HL-60/S4 (cell line): ENCODE data around the gene ROPN1B.
"Not testable (repeated sequence)": the region's sequence is repeated elsewhere in the genome, so short reads cannot be mapped to it uniquely, and the experiment has no call there.

Source experiments
- in situ Hi-C: fragments of 300-500 bp; cut with MboI; formaldehyde crosslinking; loops from 2 replicates; pipeline ENCODE4 v1.14.3; 2022; ENCODE audit warnings: low sequenced_read_pairs

Gene ROPN1B

DNA sequence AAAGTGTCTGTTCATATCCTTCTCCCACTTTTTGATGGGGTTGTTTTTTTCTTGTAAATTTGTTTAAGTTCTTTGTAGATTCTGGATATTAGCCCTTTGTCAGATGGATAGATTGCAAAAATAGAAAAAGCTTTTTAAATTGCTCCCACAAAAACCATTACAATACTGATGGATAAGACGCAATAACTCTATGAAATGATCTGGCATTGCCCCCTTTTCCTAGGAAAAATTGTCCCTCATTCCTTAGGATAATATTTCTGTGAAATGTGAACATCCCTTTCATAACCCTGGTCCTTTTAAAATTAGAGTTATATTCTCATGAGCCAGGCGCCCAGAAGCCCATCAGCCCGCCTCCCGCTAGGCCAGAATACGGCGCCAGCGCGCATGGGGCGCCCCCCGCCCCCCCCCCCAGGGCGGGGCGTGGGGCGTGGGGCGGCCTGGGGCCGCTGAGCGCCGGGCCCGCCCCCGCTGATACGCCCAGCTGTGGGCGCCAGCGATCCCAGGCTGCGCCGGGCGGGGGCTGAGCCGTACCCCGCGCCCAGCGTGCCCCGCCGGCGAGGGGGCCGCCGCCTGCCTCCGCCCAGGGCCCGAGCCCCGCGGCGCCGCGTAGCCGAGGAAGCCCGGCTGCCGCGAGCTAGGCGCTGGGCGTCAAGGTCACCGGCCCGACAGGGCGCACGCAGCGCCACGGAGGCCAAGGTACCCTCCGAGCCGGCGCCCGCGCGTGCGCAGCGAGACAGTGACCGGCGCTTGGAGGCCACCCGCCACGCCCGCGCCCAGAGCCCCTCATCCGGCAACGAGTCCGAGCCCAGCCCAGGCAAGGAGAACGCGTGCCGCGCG is 11.1 kb upstream of the ROPN1B start:
- in situ Hi-C loops, result no loop called here

DNA sequence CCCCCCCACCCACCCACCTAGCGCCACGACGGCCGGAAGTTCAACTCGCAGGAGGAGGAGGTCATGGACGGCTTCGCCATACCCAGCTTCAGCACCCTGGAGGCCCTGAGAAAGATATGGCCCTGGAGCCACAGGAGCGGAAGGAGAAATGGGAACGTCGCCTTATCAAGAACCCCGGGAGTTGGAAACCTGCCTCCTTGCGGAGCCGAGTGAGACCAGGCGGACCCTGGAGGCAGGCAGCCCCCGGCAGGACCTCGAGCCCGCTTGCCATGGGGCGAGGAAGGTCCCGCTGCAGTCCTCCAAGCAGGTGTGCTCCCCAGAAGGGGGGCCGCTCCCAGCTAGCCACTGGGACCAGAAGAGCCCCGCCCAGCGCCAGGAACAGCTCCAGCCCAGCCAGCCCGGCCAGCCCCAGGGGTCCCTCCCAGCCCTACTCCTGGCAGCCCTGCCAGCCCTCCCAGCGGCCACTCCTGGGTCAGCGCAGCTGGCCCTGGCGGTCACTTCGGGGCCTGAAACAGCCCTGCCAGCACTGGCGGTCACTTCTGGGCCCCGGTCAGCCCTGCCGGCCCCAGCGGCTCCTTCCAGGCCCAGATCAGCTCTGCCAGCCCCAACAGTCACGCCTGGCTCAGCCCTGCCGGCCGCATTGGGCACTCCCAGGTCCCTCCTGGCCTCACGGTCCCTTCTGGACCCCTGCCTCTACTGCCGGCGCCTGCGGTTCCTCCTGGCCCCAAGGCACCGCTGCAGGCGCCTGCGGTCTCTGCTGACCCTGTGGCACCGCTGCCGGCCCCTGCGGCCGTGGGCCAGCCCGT is 10.3 kb upstream of the ROPN1B start:
- in situ Hi-C loops, result no loop called here

DNA sequence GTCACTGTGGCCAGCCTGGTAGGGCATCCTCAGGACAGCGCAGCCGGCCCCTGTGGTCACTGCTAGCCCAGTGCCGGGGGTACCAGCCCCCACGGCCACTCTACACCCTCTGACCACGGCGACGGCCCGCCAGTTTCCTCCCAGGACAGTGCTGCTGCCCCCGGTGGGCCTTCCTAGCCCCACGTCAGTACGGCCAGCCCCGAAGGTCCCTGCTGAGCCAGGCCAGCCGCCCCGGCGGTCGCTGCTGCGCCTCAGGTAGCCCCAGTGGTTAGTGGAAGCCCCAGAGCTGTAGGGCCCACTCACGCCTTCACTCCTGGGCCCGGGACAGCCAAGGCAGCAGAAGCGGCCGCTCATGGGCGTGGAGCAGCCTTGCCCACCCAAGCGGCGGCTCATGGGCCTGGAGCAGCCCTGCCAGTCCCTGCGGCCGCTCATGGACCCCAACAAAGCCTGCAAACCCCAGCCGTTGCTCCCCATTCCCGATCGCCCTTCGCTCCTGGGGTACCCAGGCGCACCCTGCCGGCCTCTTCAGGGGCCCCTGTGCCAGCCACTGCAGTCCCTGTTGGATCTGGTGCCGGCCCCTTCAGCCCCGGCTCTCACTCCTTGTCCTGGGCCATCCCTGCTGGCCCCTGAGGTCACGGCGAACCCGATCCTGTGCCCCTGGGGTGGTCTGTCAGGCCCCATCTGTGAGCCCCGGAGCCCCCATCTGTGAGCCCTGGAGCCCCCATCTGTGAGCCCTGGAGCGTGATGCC is 9.5 kb upstream of the ROPN1B start:
- in situ Hi-C loops, result no loop called here

DNA sequence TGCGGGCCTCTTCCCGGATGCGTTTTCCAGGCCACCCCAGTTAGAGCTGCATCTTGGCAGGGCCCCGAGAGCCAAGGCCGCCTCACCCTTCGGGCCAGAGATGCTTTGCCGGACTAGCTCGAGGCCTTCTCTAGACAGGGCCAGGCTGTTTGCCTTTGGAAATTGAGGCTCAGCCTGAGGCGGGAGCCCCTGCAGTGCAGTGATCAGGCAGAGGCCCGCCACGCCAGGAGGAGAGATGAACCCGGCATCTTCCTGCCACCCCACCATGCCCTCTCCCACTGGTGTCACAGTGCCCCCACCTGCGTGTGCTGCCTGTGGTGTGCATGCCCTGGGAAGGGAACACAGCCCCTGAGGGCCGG is 8.9 kb upstream of the ROPN1B start:
- in situ Hi-C loops, result no loop called here

DNA sequence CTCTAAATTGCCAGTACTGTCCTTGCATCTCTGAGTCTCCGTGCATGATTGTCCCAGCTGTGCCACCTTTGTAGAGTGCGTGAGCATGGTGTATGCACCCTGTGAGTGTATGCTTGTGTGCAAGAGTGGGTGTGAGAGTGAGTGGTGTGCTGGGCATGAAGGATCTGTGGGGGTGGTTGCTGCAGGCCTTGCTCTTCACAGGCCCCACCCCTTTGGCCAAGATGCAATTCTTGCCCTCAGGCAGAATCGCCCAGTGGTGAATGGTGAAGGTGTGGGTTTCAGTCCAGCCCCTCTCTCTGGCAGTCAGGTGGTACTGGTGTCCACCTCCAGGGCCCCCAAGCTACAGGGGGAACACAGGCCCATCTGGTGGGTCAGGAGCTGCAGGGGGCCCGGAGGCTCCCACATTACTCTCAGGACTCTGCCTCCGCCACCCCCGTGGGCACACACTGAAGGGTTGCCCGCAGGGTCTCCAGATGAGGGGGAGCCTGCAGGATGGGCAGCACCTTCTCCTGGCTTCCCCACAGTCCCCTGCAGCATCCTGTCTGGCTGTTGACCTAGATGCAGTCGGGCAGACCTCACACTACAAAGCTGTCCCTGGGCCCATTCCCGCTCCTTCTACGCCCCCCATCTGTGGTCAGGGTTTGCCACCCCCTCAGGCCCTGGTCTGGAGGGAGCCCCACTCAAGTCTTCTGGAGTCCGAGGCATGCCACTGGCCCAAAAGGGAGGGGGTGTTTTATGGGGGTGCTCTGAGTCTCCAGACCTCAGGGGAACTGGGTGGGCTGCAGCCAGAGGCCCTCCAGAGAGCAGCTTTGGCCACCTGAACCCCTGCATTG is 8.3 kb upstream of the ROPN1B start:
- in situ Hi-C loops, result no loop called here

DNA sequence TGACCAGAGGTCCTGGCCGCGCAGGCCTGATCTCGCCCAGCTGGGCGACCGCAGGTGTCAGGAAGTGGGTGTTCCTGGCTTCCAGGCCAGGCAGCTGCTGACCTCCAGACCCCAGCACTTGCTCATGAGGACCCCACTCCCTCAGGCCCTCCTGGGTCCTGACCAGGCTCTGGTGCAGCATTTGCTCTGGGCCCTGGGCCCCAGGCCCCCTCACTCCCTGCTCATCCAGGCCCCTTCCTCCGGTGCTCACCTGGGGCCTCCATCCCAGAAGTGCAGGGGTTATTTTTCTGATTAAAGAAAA is 7.7 kb upstream of the ROPN1B start:
- in situ Hi-C loops, result no loop called here

DNA sequence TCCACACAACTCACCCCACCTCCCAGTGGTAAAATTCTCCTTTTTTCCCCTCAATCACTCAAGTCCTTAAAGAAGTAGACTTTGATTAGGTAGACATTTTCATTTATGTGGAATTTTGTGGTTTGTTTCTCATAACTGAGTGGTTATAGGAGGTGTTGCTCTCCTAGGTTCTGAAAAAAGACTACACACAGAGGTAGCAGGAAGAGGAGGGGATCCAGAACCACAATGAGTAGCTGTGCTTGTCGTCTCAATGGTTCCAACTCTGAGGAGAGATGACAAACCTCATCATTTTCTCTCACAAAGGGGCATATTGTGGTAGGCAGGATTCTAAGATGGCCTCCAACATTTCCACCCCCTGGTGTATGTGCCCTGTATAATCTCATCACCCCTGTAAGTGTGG is 5.1 kb upstream of the ROPN1B start:
- in situ Hi-C loops, result not testable (repeated sequence)

DNA sequence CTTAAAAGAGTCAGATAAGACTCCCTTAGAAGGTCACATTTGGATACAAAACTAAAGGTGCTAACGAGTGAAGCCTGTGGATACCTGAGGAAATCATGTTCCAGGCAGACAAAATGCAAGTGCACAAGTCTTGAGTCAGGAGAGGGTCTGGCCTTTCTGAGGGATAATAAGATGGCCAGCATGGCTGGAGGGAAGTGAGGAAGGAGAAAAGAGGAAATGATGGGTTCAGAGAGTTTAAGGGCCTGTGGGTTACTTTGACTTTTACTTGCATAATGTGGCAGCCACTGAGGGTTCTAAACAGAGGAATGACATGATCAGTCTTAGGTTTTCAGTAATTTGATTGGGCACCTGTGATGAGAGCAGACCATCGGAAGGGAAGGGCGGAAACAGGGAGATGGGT is 3.5 kb upstream of the ROPN1B start:
- in situ Hi-C loops, result no loop called here

DNA sequence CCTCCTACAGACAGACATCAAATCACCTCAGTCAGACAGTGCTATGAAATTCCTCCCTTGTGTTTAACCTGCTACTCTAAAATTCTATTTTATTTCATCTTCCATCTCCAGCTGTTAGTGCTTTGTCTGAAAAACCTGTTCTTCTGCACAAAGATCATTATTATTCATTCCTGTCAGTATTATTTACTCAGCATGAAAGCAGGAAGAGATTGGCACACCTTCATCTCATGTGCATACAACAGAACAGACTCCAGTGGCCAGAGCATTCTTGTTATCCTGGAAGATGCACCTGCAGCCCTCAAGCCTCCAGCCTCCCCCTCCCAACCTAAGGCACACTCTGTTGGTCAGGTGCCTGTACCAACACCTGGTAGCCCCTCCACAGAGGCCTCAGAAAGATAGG is 1.8 kb upstream of the ROPN1B start:
- in situ Hi-C loops, result no loop called here

DNA sequence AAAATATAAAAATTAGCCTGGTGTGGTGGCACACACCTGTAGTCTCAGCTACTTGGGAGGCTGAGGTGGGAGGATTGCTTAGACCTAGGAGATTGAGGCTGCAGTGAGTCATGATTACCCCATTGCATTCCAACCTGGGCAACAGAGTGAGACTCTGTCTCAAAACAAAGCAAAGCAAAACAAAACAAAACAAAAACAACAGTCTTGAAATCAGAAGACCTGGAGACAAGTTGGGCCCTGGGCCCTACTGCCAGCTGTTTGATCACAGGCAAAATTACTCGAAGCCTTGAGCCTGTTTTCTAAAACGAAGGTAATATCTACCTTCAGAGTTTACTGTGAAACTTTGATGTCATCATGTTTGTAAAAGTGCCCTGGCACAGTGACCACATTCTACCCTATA is 857 bp upstream of the ROPN1B start:
- in situ Hi-C loops, result not testable (repeated sequence)

DNA sequence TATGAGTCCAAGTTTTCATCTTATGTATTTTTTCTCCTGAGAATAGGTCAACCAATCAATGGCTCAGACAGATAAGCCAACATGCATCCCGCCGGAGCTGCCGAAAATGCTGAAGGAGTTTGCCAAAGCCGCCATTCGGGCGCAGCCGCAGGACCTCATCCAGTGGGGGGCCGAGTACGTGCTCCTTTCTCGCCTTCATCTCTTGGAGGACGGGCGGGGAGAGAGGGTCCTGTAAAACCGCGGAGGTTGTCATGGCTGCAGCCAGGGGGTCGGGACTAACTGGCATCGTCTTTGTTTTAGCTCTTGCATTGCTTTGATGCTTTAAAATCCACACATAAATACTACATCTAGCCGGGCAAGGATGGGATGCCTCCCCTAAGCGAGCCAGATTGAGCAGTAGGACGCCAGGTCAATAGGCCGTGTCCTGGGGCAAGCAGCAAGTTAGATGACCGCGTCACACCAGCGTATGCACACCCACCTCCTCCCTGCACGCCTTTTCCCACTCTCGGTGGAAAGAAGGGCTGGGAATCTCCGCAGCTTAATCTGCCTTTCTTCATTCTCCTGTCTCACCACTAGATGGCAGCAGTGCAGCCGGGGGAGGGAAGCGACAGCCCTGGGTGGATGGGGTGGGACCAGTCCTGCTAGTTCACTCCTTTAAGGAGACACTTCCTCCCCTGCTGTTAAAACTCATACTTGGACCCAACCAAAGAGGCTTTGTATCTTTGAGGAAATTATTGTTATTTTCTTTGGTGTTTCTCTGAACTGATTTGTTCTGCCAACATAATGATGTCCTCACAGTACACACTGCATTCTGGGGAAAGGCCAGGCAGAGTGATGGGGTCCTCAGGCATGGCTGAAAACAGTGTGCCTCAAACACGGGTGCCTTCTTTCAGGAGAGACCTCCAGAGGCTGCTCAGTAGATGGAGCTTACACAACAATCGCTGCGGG is 3.3 kb downstream of the ROPN1B start:
- in situ Hi-C loops, result not testable (repeated sequence)

DNA sequence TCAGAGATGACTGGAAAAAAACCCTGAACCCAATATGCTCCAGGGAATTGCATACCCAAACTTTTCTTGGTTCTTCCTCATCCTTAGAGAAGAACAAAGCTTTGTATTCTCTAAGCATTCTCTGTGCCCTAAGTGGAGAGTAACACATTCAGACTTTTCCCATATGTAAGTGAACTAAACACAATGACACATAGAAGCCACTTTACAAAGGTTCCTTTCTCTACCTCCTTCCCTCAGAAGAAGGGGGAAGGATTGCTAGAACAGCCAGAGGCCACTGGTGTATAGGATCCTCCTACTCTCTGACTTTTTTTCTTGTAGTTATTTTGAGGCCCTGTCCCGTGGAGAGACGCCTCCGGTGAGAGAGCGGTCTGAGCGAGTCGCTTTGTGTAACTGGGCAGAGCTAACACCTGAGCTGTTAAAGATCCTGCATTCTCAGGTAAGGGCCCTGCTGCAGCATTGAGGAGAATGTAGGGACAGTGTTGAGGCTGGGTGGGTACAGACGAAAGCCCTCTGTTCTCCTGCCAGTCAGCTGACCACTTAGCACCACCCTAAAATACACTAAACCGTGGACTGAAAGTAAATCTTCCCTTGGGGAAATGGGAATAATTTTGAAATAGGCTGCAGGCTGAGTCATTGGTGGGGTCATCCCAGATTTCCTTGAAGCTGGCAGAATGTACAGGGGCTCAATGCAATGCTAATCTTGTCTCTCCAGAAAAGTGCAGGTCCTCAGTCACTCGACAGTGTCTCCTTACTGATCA is 6.4 kb downstream of the ROPN1B start:
- in situ Hi-C loops, result not testable (repeated sequence)

DNA sequence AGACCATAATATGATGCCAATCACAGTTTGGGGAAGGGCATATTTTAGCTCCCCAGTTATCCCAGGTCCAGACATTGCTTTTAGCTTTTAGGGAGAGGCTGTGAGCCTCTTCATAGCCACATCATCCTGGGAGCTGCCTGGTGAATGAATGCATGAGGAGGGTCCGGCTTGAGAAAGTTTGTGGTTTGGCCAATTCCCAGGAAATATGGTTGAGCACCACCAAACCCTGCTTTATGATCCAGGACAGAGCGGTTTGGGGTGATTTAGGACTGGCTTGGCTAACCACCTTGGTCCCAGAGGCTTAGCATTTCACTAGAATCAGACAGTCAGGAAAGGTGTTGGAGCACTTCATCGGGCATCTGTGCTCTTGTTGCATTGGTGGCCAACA is 7.0 kb downstream of the ROPN1B start:
- in situ Hi-C loops, result not testable (repeated sequence)

DNA sequence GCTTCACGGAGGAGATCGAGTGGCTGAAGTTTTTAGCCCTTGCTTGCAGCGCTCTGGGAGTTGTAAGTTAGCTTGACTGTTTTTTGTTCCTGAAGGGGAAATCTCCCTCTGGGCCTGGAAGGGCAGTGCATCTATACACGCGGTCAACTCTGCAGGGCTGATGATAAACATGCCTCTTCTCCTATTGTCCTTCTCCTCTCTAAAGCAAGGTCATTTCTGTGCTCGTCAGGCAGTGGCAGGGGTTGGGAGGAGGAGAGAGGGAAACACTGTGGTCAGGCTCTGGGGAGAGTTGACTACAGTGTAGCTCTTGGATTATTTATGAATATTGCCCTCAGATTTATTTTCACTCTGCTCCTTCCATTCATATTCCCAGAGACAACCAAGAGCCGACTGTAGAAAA is 8.1 kb downstream of the ROPN1B start:
- in situ Hi-C loops, result not testable (repeated sequence)

DNA sequence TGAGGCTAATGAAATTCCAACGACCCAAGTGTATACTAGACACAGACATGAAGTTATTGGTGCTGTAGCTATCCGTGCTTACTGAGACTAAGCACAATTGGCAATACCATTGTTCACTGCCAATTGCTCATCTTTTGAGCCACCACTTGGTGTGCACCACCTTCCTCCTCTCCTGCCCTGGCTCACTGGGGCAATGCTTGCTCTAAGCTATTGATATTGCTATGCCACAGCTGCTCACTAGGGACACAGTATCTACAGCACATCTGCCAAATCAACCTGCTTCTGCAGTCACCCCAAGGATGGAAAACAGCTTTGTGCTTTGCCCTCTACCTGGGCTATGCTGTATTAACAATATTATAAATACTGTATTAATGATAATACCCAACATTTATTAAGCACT is 16.0 kb downstream of the ROPN1B start:
- in situ Hi-C loops, result not testable (repeated sequence)

DNA sequence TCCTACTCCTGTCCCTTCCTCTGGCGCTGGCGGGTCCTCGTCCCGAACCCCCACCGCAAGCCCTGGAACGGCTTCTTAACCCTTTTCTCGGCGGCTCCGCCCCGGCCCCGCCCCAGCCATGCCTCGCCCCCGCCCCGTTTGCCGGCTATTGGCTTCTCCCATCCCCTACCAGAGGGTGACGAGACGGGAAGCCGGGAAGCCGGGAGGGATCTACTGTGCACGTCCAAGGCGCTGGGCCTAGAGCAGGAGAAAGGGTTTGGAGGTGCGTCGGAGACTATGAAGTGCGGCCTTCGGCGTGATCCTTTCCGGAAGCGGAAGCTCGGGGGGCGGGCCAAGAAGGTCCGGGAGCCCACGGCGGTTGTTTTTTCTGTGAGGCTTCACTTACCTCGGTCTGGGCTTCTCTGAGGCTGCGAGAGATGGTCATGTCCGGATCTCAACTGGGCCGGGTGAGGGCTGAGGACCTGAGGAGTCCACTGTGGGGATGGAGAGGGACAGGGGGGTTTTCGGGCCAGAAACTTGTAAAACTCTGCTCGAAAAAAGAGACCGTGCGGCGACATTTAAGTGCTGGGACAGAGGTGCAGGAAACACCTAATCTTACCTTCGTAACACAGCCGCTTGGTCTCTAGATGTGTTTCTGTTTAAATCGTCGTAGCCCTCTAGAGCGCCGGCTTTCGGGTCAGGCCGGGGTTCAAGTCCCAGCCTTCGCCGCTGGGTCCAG is 21.4 kb downstream of the ROPN1B start:
- in situ Hi-C loops, result no loop called here

DNA sequence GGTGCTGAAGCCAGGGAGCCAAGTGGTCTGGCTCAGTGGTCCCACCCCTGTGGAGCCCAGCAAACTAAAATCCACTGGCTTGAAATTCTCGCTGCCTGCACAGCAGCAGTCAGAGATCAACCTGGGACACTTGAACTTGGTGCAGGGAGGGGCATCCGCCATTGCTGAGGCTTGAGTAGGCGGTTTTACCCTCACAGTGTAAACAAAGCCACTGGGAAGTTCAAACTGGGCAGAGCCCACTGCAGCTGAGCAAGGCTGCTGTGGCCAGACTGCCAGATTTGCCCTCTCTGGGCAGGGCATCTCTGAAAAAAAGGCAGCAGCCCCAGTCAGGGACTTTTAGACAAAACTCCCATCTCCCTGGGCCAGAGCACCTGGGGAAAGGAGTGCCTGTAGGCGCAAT is 27.8 kb downstream of the ROPN1B start:
- in situ Hi-C loops, result not testable (repeated sequence)

DNA sequence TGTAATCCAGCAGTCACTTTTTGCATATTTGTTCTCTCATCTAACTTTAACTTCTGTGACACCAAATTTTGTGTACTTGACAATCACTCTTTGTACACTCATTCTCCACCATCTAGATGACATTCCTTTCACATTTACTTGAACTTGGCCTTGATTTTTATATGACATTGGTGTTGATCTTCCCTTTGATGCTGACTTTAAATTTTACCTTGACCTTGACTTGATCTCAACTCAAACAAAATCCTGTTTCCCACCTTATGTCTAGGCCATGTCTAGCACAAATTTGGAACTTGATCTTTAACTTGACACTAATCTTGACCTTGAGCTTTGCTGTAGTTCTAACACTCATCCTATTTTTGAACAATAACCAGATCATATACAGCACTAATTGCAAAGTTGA is 33.2 kb downstream of the ROPN1B start:
- in situ Hi-C loops, result no loop called here
